HG03159 (cell line): Measurements from ENCODE around the gene KCTD20.
"Not testable (repeated sequence)": the region's sequence is repeated elsewhere in the genome, so short reads cannot be mapped to it uniquely, and the experiment has no call there.

Experiments
- ATAC-seq: cut with Tn5 transposase; IDR thresholded peaks from one replicate; pipeline ENCODE4 v1.9.1; 2021; ENCODE audit warnings: mild to moderate bottlenecking, moderate library complexity; ENCODE audit not compliant: unreplicated experiment

Gene KCTD20

DNA sequence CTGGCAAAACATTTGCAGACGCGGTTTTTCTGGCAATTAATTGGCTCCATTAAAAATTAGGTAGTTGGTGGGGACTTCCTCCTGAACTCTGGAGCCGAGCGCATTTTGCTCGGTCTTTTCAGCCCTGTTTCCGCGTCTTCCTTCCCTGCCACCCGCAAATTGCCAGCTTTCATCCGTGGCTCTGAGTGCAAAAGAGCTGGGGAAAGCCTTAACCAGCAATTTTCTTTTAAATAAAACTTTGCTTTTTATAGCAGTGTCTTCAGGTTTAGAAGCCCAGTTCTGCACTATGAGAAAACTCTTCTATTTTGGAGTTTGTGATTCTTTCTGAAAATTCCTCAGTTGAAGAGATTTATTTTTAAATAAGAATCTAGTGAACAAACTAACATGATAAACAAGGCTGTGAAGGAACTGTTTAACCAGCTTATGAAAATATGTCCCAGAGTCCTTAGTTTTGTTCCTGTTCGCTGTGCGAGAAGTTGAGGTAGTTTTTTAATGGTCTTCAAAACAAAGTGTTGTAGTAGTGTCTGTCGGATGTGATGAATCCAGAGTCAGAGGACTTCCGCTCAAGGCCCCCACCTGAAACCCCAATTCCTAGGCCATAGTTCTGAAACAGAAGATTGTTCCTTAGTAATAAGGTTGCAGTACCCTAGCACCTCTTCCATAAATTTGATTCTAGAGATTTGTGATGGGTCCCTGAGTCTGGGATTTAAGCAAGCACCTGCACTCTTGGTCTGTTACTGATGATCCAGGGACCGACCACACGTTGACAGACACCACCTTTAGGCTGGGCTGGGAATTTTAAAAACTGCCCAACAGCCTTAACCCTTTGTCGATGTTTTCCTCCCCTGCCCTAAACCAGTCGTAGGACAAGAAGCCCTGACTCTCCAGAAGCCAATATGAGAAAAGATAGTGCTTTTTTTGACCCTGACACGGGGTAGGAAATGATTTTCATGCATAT, 950 bp downstream of the KCTD20 start:
- no peak for ATAC-seq

DNA sequence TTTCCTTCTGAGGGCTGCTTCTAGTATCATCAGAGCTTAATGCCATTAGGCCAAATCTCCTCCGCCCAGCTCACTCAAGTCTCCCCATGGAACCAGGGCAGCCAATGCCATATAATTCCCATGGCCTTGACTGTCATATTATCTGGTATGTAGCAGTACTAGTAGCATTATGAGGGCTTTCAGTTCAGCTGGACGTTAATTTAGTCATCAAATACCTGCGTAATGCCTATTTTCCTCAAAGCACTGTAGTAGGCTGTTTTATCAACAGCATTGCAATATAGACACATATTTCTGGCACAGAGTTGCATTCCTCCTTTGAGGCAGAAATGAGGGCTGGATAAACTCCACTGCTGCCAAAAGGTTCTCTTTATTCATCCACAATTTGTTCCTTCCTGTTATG, 1.7 kb downstream of the KCTD20 start:
- ATAC-seq = no peak

DNA sequence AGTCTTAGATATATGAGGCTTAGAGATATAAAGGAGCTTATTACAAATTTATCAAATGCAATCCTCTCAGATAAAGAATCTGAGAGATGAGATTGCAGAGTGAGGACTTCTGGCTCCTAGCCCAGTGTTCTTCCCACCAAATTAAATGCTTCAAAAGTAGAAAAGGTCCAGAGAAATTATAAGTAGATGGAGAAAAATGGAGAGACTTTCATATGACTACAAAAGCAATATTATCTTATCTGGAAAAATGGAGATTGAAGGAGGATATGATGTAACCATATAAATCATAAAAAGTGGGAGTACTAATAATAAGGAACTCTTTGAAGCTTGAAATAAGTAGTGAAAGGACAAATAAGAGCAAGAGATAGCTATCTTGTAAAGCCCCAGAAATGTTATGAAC, 2.8 kb downstream of the KCTD20 start:
- no peak for ATAC-seq

DNA sequence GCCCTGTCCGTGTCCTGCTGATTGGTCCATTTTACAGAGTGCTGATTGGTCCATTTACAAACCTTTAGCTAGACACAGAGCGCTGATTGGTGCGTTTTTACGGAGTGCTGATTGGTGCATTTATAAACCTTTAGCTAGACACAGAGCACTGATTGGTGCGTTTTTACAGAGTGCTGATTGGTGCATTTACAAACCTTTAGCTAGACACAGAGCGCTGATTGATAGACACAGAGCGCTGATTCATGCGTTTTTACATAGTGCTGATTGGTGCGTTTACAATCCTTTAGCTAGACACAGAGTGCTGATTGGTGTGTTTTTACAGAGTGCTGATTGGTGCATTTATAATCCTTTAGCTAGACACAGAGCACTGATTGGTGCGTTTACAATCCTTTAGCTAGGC, 6.4 kb downstream of the KCTD20 start:
- not testable (repeated sequence) for ATAC-seq

DNA sequence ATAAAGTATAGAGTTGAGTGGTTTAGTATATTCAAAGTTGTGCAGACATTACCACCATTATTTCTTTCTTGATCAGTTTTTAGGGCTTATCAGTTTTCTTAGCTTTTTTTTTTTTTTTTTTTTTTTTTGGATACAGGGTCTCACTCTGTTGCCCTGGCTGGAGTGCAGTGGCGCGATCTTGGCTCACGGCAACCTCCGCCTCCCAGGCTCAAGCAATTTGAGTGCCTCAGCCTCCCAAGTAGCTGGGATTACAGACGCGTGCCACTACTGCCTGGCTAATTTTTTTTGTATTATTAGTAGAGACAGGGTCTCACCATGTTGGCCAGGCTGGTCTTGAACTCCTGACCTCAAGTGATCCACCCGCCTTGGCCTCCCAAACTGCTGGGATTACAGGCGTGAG, 10.1 kb downstream of the KCTD20 start:
- not testable (repeated sequence) for ATAC-seq

DNA sequence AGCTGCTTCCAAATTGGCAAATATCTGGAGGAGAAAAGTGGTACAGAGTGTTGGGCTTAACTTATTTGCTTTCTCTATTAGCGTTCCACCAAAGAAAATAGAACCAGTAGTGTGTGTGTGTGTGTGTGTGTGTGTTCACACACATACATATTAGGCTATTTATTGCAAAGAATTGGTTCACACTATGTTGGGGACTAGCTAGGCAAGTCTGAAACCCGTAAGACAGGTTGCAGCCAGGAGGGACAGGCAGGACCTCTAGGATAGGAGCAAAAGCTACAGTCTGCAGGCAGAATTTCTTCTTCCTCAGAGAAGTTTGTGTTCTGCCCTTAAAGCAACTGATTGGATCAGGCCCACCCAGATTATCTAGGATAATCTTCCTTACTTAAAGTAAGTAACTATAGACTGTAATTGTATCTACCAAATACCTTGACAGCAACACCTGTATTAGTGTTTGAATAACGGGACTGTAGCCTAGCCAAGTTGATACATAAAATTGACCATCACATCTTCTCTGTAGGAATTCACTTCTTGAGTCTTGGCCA, 12.8 kb downstream of the KCTD20 start:
- ATAC-seq = no peak

DNA sequence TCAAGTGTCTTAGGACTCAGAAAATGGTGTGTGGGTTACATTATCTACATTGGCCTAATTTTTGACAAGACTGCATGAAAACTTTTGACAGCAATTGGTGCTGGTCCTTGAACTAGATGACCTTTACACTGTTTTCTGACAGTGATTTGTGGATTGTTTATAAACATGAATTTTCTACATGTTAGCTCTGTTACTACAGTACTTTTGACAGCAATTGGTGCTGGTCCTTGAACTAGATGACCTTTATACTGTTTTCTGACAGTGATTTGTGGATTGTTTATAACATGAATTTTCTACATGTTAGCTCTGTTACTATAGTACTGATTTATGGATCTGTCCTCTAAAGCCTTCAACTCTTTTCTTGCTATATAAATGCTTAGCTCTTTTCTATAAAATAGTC, 16.7 kb downstream of the KCTD20 start:
- no peak for ATAC-seq

DNA sequence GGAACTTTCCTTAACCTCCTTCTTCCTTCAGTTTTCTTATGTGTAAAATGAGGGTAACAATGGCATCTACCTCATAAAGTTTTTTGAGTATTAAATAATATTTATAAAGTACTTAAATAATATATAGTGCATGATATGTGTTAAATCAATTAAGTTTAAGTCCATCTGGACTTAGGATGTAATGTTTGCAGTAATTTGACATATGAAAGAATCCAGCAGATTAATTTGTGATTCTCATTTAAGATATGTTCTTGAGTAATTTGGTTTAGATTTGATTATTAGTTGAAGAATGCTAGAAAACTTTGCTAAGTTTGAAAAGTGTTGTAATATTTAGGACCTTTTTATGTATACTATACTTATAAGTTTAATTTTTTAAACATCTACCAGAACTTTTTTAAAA, 18.1 kb downstream of the KCTD20 start:
- no peak for ATAC-seq

DNA sequence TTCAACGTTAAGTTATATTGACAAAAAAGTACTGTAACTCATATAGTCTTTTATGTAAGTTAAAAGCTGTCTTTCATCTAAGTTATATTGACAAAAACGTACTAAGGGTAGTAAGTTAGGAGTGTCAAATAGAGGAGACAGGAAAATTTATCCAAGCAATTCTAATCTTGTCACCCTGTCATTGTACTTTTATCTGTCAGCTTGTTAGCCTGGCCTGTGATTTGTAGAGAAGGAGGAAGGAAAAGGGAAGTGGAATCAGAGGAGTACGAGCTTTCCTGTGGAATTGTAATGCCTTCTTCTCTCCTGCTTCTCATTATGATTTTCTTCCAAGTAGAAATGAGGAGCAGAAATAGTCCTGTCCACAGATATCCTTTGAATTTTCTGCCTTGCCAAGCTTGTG, 18.8 kb downstream of the KCTD20 start:
- no peak for ATAC-seq

DNA sequence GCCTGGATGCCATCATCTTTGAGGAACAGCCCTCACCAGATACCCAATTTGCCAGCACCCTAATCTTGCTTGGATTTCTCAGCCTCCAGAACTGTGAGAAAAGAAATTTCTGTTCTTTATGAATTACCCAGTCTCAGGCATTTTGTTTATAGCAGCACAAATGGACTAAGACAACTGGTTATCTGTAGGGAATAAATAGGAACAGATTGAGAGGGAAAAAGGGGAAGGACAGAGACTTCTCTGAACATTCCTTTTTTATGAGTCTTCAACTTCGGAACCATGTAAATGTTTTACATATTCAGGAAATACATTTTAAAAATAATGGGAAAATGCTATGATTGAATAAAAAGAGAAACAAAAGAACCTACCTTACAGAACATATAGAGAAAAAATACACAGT, 20.9 kb downstream of the KCTD20 start:
- no peak for ATAC-seq

DNA sequence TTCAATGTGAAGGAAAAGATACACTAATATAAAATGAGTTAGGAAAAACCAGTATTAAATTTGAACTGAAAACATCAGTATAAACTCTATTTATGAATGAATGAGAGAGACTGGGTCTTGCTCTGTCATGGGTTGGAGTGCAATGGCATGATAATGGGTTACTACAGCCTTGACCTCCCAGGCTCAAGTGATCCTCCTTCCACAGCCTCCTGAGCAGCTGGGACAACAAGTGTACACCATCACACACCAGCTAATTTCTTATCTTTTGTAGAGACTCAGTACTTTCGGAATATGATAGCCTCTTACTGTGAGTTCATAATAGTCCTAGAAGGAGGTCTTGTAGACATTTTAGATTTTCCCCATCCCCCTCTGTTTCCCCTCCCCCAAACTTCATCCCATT, 21.4 kb downstream of the KCTD20 start:
- no peak for ATAC-seq

DNA sequence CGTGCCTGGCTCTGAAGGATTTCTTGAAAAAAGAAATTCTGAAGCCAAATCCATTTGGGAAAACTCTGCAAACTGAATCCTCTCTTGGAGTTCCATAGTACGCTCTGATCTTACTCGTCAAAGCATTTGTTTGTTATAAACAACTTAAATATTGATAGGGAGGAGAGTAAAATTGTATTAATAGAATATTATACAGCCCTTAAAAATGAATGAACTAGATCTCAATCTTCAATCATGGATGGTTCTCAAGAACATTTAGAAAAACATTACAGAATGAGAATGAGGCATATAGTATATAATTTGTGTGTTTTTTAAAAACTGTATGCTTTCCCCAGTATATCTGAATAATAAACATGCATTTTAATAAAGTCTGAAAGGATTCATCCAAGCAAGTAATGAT, 24.8 kb downstream of the KCTD20 start:
- no peak for ATAC-seq

DNA sequence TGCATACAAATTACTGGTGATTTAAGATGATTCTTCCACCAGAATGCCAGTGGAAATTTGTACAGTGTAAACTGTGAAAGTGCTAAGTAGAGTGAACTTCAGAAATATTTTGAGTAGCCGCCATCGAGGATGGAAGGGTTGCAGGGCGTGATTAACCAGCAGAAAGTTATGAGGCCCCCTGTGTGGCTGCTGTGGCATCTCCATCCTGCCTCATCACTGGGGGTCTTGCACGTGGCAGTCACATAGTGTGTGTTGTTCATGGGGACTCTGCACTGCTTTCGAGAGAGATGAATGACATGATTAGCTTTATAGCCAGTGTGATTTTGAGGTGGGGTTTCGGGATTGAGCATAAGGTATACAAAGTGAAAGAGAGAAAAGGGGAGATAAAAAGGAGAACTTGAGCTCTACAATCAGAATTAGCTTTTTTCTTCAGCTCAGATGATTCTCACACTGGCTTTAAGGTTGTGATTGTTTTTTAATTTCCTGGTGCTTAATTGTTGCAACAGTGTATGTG, 26.4 kb downstream of the KCTD20 start:
- no peak for ATAC-seq

DNA sequence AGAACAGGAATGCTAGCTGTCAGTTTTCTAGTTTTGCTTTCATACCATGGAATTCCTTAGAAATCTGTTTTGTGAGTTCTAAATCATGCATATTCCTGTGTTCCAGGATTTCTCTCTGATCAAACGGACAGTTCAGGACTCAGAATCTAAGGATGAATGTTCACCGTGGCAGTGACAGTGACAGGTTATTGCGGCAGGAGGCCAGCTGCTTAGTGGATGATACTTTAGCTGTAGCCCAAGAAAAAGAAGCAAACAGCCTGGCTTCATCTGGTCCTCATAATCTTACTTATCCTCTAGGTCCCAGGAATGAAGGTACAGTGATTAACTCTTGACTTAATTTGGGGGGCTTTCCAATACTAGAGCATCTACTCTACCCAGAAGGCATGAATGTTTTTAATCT, 27.1 kb downstream of the KCTD20 start:
- ATAC-seq = no peak

DNA sequence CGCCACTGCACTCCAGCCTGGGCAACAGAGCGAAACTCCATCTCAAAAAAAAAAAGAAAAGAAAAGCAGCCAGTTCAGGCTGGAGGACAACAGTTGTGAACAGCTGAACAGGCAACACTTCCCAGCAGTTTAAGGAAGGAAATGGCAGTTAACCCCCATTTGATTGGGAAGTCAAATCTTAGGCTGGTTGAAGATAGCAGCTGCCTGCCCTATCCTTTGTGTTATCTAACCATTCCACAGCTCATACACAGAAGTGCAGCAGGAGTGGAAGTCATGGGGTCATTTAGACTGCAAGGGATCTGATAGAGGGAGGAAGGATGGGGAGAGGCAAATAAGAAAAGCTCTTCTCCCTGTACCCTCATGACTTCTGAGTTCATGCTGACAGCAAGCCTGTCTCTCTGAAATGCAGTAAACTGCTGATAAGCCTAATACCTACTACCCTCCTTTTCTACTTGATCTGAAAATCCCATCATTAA, 35.3 kb downstream of the KCTD20 start:
- no peak for ATAC-seq

DNA sequence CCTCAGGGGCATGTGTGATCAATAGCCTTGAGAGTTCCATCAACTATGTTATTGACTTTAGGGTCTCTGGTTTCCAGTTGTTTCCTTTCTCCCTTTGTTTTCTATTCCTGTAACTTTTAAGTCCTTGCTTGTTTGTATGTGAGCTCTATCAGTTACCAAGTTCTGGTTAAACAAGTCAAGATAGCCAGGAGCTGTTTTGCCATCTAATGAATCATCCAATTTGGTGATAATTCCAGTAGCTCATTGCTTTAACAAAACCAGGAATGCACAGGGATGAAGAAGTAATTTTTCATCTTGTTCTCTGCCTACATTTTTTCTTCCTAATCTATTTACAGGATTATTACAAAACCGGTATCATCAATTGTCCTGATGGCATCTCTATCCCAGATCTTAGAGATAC, 36.5 kb downstream of the KCTD20 start:
- ATAC-seq = no peak

DNA sequence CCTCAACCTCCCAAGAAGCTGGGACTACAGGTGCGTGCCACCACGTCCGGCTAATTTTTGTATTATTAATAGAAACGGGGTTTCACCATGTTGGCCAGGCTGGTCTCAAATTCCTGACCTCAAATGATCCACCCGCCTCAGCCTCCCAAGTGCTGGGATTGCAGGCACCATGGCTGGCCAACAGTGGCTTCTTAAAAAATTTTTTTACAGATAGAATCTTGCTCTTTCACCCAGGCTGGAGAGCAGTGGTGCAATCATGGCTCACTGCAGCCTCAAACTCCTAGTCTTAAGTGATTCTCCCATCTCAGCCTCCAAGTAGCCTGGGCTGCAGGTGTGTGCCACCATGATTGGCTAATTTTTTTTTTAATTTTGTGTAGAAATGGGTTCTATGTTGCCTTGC, 40.5 kb downstream of the KCTD20 start:
- ATAC-seq = not testable (repeated sequence)

DNA sequence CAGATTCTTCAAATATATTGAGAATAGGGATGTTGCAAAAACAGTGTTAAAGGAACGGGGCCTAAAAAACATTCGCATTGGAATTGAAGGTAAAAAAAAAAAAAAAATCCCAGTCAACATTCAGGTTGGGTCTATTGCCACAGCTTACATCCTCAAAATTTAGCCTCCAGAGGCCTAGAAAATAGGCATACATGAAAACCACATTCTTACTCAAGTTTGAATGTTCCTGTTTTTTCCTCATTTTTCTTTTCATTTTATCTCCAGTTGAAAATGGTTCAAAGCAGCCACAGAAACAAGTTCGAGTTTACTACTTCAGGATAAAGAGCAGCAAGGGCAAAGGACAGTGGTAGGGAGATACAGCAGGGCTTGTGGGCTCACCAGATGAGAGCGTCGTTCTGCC, 41.9 kb downstream of the KCTD20 start:
- ATAC-seq = no peak

DNA sequence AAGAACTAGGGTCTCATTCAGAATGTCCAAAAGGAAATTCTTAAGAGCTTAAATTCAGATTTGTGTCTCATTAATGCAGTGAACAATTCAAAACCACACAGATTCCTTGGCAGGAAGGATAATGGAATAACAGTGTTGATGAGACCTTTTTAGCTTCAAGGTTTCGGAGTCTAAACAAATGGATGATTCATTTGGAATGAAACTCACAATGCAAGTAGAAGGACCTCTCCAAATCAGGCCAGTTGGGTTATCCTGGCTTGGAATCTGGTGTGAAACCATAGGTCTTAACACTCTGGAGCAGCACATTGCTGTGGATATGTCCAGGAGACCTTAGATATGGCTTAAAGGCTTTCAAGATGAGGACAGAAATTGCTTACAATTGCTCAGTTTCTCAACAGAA, 44.9 kb downstream of the KCTD20 start:
- ATAC-seq = no peak

DNA sequence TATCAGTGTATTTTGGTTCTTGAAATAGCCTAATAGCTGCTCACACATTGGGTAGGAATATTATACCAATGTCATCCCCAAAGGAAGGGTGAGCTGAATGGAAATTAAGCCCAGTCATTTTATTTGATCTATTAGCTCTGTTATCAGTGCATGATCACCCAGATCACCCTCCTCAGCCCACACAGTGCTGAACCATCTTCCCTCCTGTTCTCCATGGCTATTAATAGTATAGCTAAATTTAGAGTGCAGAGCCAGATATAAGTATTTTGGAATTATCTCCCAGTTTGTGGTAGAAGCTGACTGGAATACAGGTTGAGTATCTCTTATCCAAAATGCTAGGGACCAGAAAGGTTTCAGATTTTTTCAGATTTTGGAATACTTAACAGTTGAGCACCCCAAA, 45.4 kb downstream of the KCTD20 start:
- ATAC-seq = no peak

DNA sequence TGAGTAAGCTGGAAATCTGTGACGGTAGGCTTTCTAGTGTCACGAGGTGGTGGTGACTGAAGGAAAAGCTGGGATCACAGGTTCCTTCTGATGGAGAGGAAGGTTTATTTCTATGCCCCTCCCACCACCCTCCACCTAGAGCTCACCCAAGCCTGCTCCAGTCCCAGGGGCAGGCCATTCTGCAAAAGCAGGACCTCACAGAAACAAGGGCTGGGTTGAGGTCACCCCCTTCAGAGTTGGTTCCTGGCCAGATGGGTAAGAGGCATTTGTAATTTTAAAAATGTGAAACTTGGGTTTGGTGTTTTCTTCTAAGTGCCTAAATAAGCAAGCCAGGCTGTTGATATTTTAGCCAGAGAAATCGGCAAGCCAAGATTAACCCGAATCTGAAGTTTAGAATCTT, 46.6 kb downstream of the KCTD20 start:
- ATAC-seq = no peak

DNA sequence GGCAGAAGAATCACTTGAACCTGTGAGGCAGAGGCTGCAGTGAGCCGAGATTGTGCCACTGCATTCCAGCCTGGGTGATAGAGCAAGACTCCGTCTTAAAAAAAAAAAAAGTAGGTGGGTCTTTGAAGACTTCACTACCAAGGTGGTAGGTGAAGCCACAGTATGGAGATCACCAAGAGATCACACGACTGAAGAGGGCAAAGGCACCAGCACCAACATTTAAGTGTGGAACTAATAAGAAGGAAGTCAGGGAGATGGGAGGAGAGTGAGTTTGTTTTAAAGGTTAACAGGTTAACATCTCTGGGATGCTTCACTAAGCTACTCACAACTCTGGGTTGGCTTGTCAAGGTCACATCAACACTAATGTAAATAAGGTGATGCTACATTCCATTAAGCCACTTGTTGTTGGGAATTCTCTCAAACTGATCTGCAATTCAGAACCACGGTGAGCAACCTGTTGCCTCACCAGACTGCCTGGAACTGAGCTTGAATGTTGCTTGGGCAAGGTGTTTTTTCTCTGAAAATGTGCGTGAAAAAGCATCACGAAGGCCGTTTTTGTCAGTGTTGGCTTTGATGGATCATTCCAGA, 48.7 kb downstream of the KCTD20 start:
- ATAC-seq = no peak
